Erythroblast (primary cell): ENCODE results near the gene SYCE1.
"Not testable (repeated sequence)": the region's sequence is repeated elsewhere in the genome, so short reads cannot be mapped to it uniquely, and the experiment has no call there.

Source experiments
- DNase-seq, 2 experiments: peaks; one replicate each; lab custom pipeline; 2025; lab: John Stamatoyannopoulos, UW
- GATA1 ChIP-seq: IDR thresholded peaks from 2 replicates; pipeline ENCODE4 v1.6.1; 2011; ENCODE audit warnings: low read depth, mild to moderate bottlenecking, control low read depth, low read length, moderate library complexity
- POLR2A ChIP-seq: IDR thresholded peaks from 2 replicates; pipeline ENCODE4 v1.6.1; 2011; ENCODE audit warnings: mild to moderate bottlenecking, low read length

The SYCE1 gene

GRCh38 chr10:133565441-133566294, at the start of gene SYCE1:
Gene SYCE1 (minus strand): TSS chr10:133565583. CDS start chr10:133565529, 54 bp downstream.
- DNase-seq = no peak
- no peak for TF ChIP-seq POLR2A

GRCh38 chr10:133614830-133615580, 49.6 kb upstream of the SYCE1 start:
- TF ChIP-seq GATA1 (no peak), POLR2A (no peak)
- DNase-seq = no peak

- DNase-seq = no peak
- TF ChIP-seq POLR2A (no peak), GATA1 (no peak)
Measured at GRCh38 chr10:133613699-133614098, 48.3 kb upstream of the SYCE1 start.

GRCh38 chr10:133611079-133611478, 45.7 kb upstream of the SYCE1 start:
- no peak for DNase-seq
- TF ChIP-seq GATA1 (no peak), POLR2A (no peak)

GRCh38 chr10:133608855-133609254, 43.5 kb upstream of the SYCE1 start:
- TF ChIP-seq GATA1 (no peak), POLR2A (no peak)
- peak in 1 of 2 experiments; percentile 2 for DNase-seq

GRCh38 chr10:133603434-133603833, 38.1 kb upstream of the SYCE1 start:
- DNase-seq = not testable (repeated sequence)

- DNase-seq = no peak
- no peak for TF ChIP-seq POLR2A
- no peak for TF ChIP-seq GATA1
Measured at GRCh38 chr10:133600657-133601056, 35.3 kb upstream of the SYCE1 start.

- not testable (repeated sequence) for DNase-seq
Measured at GRCh38 chr10:133599869-133600268, 34.5 kb upstream of the SYCE1 start.

GRCh38 chr10:133592716-133593115, 27.3 kb upstream of the SYCE1 start:
- TF ChIP-seq GATA1 = no peak
- no peak for TF ChIP-seq POLR2A
- DNase-seq = no peak

GRCh38 chr10:133590970-133591359, 25.6 kb upstream of the SYCE1 start:
- TF ChIP-seq GATA1 = no peak
- TF ChIP-seq POLR2A = no peak
- no peak for DNase-seq

- no peak for DNase-seq
- TF ChIP-seq GATA1 = no peak
- TF ChIP-seq POLR2A = no peak
Measured at GRCh38 chr10:133590226-133590969, 25.0 kb upstream of the SYCE1 start.

- not testable (repeated sequence) for DNase-seq
Measured at GRCh38 chr10:133577037-133577436, 11.7 kb upstream of the SYCE1 start.

- not testable (repeated sequence) for DNase-seq
Measured at GRCh38 chr10:133573460-133573859, 8.1 kb upstream of the SYCE1 start.

GRCh38 chr10:133572055-133572454, 6.7 kb upstream of the SYCE1 start:
- DNase-seq = not testable (repeated sequence)

GRCh38 chr10:133569801-133570200, 4.4 kb upstream of the SYCE1 start:
- DNase-seq = not testable (repeated sequence)

GRCh38 chr10:133568831-133569527, 3.6 kb upstream of the SYCE1 start:
- DNase-seq = not testable (repeated sequence)
